ENCODE measurements around the gene GSTCD. TPM values are rescaled to one million over a fixed set of nuclear protein-coding genes. Genes with fewer than 3 reads are reported as not detected.

Gene GSTCD
- total and polyA plus RNA-seq, 9 donors = 2.0 to 10.4 (median 6.0) TPM

DNA sequence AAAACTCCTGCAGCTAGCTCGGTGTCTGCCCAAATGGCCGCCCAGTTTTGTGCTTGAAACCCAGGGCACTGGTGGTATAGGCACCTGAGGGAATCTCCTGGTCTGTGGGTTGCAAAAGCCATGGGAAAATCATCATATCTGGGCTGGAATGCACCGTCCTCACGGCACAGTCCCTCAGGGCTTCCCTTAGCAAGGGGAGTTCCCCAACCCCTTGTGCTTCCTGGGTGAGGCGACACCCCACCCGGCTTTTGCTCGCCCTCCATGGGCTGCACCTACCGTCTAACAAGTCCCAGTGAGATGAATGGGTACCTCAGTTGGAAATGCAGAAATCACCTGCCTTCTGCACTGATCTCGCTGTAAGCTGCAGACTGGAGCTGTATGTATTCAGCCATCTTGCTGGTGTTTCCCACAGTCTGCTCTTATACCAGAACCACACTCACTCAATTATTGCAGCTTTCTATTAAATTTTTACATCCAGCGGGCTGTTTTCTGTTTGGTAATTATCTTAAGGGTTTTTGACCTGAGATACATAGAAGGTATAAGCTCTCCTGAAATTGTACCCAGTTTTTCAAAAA, 150.0 kb downstream of the GSTCD start:
- Histone ChIP-seq H3K36me3 (no peaks in the 10 kb centered on the region), H3K4me3 (no peak overlapping the region), H3K27ac (no peak overlapping the region), H3K4me1 (ENCODE audit: insufficient read depth) (no peaks in the 10 kb centered on the region), H3K9me3 (no peaks in the 10 kb centered on the region), H3K27me3 (no peaks in the 10 kb centered on the region)
- intact Hi-C loops (cut with DNase I) = no loop called here
- TF ChIP-seq CTCF (IDR thresholded peaks at IDR 0.05) = no peak
- no peak for TF ChIP-seq EP300 (IDR thresholded peaks at IDR 0.05)
- TF ChIP-seq POLR2A (IDR thresholded peaks at IDR 0.05) = no peak
- 94 to 98% (median 97%) methylated on average over 10 of the region's 10 CpGs for WGBS, 3 donors
- DNase-seq = no peak

DNA sequence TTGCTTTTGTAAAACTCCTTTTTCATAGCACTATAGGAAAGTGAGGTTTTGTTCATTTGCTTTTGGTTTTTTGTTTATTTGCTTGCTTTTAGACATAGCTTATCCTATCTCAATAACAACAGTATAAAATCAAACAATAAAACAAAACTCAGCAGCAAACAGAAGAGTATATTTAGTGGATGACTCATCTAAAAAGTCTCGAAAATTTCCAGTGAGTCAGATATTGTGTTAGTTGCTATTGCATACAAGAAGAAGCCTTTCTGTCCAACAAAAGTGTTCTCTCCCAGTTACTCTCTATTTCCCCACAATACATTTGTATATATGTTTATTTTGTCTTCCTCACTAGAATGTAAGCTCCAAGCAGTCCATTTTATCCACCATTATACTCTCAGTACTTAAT, 150.6 kb downstream of the GSTCD start:
- no peaks in the 10 kb centered on the region for H3K36me3 ChIP-seq
- no peaks in the 10 kb centered on the region for H3K9me3 ChIP-seq
- DNase-seq = no peak
- H3K27ac ChIP-seq = no peak overlapping the region
- H3K27me3 ChIP-seq = no peaks in the 10 kb centered on the region
- no peak for TF ChIP-seq EP300 (IDR thresholded peaks at IDR 0.05)
- TF ChIP-seq CTCF (IDR thresholded peaks at IDR 0.05) = no peak
- no peak for TF ChIP-seq POLR2A (IDR thresholded peaks at IDR 0.05)
- intact Hi-C loops (cut with DNase I) = no loop called here
- 30 to 39% (median 33%) methylated on average over 1 of the region's 1 CpG for WGBS, 3 donors
- no peak overlapping the region for H3K4me3 ChIP-seq
- H3K4me1 ChIP-seq (ENCODE audit: insufficient read depth) = no peaks in the 10 kb centered on the region

DNA sequence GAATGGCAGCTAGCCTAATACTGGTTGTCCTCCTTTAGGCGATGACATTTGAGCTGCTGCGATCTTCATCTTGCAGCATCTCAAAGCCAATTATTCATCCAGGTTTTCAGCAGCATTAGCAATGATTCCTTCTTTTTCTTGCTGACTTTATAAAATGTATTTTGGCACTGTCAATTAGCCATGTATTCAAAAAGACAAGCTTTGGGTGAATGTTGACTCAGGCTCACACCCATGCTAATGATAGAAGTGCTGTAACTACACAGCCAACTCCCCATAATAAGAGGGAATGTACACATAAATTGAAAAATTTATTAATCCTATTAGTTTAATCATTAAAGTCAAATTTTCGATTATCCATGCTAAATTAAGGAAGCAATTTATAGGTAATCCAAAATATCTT, 162.4 kb downstream of the GSTCD start:
- Histone ChIP-seq H3K4me3 (no peak overlapping the region), H3K9me3 (no peaks in the 10 kb centered on the region), H3K36me3 (no peaks in the 10 kb centered on the region), H3K27ac (no peak overlapping the region), H3K4me1 (ENCODE audit: insufficient read depth) (no peaks in the 10 kb centered on the region), H3K27me3 (no peaks in the 10 kb centered on the region)
- DNase-seq = no peak
- 88 to 91% (median 89%) methylated on average over 3 of the region's 3 CpGs for whole genome bisulfite sequencing, 3 donors
- intact Hi-C loops (cut with DNase I) = no loop called here
- TF ChIP-seq POLR2A (IDR thresholded peaks at IDR 0.05) (no peak), CTCF (IDR thresholded peaks at IDR 0.05) (no peak), EP300 (IDR thresholded peaks at IDR 0.05) (no peak)

GRCh38 chr4:105871997-105872396, 163.4 kb downstream of the GSTCD start:
- intact Hi-C loops (cut with DNase I) = no loop called here
- Histone ChIP-seq H3K27me3 (no peaks in the 10 kb centered on the region), H3K9me3 (no peaks in the 10 kb centered on the region), H3K4me3 (no peak overlapping the region), H3K4me1 (ENCODE audit: insufficient read depth) (no peaks in the 10 kb centered on the region), H3K36me3 (no peaks in the 10 kb centered on the region), H3K27ac (no peak overlapping the region)
- TF ChIP-seq CTCF (IDR thresholded peaks at IDR 0.05) (no peak), POLR2A (IDR thresholded peaks at IDR 0.05) (no peak), EP300 (IDR thresholded peaks at IDR 0.05) (no peak)
- no peak for DNase-seq
- WGBS, 3 donors = 61 to 74% (median 68%) methylated on average over 2 of the region's 2 CpGs
